Effector memory CD4-positive, alpha-beta T cell (primary cell): ENCODE results near the gene GRXCR1.

Experiments
- DNase-seq, 3 donors: peaks; one replicate each; pipeline ENCODE4 v3.0.0-alpha.2; 2020
- H3K27ac ChIP-seq: 2 replicates; pipeline ENCODE4 v1.7.0; 2013; ENCODE audit warnings: mild to moderate bottlenecking, low read length, moderate library complexity; ENCODE audit not compliant: insufficient read depth, poor library complexity, severe bottlenecking
- H3K27me3 ChIP-seq: replicated peaks from 2 replicates; pipeline ENCODE4 v1.7.0; 2013; ENCODE audit warnings: mild to moderate bottlenecking, low read length; ENCODE audit not compliant: insufficient read depth, control insufficient read depth, poor library complexity, severe bottlenecking
- H3K36me3 ChIP-seq: 2 replicates; pipeline ENCODE4 v1.7.0; 2013; ENCODE audit warnings: mild to moderate bottlenecking, low read length, moderate library complexity; ENCODE audit not compliant: control insufficient read depth, insufficient read depth
- H3K4me1 ChIP-seq: 2 replicates; pipeline ENCODE4 v1.7.0; 2013; ENCODE audit warnings: low read length, mild to moderate bottlenecking; ENCODE audit not compliant: control insufficient read depth, insufficient read depth, poor library complexity, severe bottlenecking
- H3K4me3 ChIP-seq: 2 replicates; pipeline ENCODE4 v1.7.0; 2013; ENCODE audit warnings: low read length, low read depth, mild to moderate bottlenecking; ENCODE audit not compliant: insufficient read depth, poor library complexity, severe bottlenecking
- H3K9me3 ChIP-seq: 2 replicates; pipeline ENCODE4 v1.7.0; 2013; ENCODE audit warnings: mild to moderate bottlenecking, low read length, moderate library complexity; ENCODE audit not compliant: control insufficient read depth

GRXCR1 gene

DNA sequence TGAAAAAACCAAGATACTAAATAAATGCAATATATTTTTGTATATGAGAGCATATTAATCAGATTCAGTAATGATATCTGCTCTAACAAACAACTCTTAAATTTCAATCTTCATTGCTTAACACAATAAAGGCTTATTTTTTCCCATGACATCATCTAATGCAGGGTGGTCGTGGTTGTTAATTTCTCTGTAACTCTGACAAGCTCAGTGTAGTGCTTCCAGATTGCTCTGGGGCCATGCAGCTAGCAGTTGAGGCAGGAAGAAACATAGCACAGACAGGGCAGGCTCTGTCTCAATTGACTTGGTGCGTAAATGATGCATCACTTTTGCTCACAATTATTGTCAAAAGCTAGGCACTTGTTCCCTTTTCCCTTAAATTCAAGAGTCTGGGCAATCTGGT, 869 bp upstream of the GRXCR1 start:
- H3K4me1 ChIP-seq, result no peaks in the 10 kb centered on the region
- H3K27ac ChIP-seq, result no peak overlapping the region
- no peaks in the 10 kb centered on the region for H3K36me3 ChIP-seq
- DNase-seq, result no peak
- H3K27me3 ChIP-seq, result no peaks in the 10 kb centered on the region
- no peaks in the 10 kb centered on the region for H3K9me3 ChIP-seq
- no peak overlapping the region for H3K4me3 ChIP-seq

GRCh38 chr4:42895452-42895851, 2.9 kb downstream of the GRXCR1 start:
- no peak overlapping the region for H3K27ac ChIP-seq
- DNase-seq, result no peak
- H3K36me3 ChIP-seq, result no peaks in the 10 kb centered on the region
- no peaks in the 10 kb centered on the region for H3K9me3 ChIP-seq
- no peak overlapping the region for H3K4me3 ChIP-seq
- H3K27me3 ChIP-seq, result no peaks in the 10 kb centered on the region
- H3K4me1 ChIP-seq, result no peaks in the 10 kb centered on the region

DNA sequence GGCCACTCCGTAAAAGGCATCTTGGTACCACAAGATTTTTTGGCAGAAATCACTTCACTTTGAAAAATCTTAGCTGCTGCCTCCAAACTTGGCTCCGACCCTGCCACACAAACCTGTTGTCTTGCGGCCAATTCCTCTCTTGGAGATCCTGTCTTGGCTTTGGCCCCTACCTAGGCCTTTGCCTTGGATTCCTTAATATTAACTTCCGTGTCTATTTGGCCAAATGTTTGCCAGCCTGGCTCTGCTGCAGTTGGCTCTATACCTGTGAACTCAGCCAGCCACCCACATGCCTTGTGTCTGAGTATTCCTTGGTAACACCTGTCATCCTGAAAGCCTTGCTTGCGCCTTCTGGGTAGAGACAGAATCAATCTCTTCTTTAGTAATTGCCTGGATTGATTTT, 12.5 kb downstream of the GRXCR1 start:
- H3K4me1 ChIP-seq, result no peaks in the 10 kb centered on the region
- no peak for DNase-seq
- H3K4me3 ChIP-seq, result no peak overlapping the region
- H3K27me3 ChIP-seq, result no peaks in the 10 kb centered on the region
- H3K27ac ChIP-seq, result no peak overlapping the region
- no peaks in the 10 kb centered on the region for H3K36me3 ChIP-seq
- no peaks in the 10 kb centered on the region for H3K9me3 ChIP-seq

DNA sequence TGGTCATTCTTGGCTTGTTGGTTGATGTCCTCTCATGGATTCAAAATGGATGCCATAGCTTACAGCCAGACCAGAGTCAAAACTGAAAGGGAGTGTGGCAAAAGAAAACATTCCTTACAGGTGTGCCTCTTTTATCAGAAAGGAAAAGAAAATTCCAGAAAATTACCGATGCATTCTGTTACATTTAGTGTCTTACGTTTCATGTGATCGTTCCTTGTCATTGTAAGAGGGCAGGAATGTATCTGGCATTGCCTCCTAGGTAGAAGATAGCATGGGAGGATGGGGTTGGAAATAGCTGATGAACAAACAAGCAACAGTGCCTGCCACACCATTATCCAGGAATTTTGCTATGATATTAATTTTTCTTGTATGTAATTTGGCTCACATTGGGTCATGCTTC, 13.1 kb downstream of the GRXCR1 start:
- no peak for DNase-seq
- no peaks in the 10 kb centered on the region for H3K36me3 ChIP-seq
- no peaks in the 10 kb centered on the region for H3K4me1 ChIP-seq
- no peak overlapping the region for H3K27ac ChIP-seq
- H3K9me3 ChIP-seq, result no peaks in the 10 kb centered on the region
- no peaks in the 10 kb centered on the region for H3K27me3 ChIP-seq
- H3K4me3 ChIP-seq, result no peak overlapping the region

DNA sequence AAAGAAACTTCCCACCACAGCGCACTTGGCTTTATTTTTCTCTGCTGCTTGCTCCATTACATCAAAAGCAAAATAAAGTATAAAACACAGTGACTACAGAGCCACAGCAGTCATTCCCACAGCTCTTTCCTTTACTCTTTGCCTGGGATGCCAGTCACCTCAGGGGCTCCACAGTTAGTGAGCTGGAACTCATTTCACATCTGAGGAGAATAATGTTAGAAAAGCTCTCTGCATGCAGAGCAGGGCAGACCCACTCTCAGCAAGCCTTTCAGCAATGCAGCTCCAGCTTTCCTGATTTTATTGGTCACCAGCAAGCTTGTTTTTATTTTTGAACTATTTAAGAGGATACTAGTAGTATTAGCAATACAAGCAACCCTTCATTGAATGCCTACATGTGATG, 13.8 kb downstream of the GRXCR1 start:
- Histone ChIP-seq H3K4me1 (no peaks in the 10 kb centered on the region), H3K27me3 (no peaks in the 10 kb centered on the region), H3K4me3 (no peak overlapping the region), H3K36me3 (no peaks in the 10 kb centered on the region), H3K27ac (no peak overlapping the region), H3K9me3 (no peaks in the 10 kb centered on the region)
- no peak for DNase-seq

GRCh38 chr4:42906891-42907759, 14.6 kb downstream of the GRXCR1 start:
- no peak for DNase-seq
- no peak overlapping the region for H3K4me3 ChIP-seq
- H3K9me3 ChIP-seq, result no peaks in the 10 kb centered on the region
- H3K27ac ChIP-seq, result no peak overlapping the region
- no peaks in the 10 kb centered on the region for H3K4me1 ChIP-seq
- no peaks in the 10 kb centered on the region for H3K27me3 ChIP-seq
- H3K36me3 ChIP-seq, result no peaks in the 10 kb centered on the region

GRCh38 chr4:42910459-42910858, 17.9 kb downstream of the GRXCR1 start:
- DNase-seq, result no peak
- H3K9me3 ChIP-seq, result no peaks in the 10 kb centered on the region
- H3K27ac ChIP-seq, result no peak overlapping the region
- no peaks in the 10 kb centered on the region for H3K27me3 ChIP-seq
- H3K36me3 ChIP-seq, result no peaks in the 10 kb centered on the region
- no peak overlapping the region for H3K4me3 ChIP-seq
- H3K4me1 ChIP-seq, result no peaks in the 10 kb centered on the region

GRCh38 chr4:42914937-42915336, 22.4 kb downstream of the GRXCR1 start:
- DNase-seq, result no peak
- Histone ChIP-seq H3K36me3 (no peaks in the 10 kb centered on the region), H3K4me1 (no peaks in the 10 kb centered on the region), H3K4me3 (no peak overlapping the region), H3K9me3 (no peaks in the 10 kb centered on the region), H3K27me3 (no peaks in the 10 kb centered on the region), H3K27ac (no peak overlapping the region)

DNA sequence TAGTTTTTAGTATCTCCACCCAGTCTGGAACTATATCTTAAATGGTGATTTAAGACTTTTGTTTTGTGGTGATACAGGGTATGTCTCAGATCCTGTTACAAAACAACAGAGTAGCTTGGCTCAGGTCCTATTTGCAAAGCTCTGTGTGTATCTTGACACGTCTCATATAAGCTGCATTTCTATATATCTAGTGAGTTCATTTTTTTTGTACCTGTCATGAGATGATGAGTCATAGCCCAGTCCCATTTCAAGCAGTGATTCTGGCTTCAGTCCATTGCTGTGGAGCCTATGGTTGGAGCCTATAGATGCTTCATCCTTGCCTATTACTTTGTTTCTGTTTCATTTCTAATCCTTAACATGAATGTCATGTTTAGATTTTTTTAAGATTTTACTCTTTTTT, 23.0 kb downstream of the GRXCR1 start:
- Histone ChIP-seq H3K4me1 (no peaks in the 10 kb centered on the region), H3K36me3 (no peaks in the 10 kb centered on the region), H3K4me3 (no peak overlapping the region), H3K27ac (no peak overlapping the region), H3K27me3 (no peaks in the 10 kb centered on the region), H3K9me3 (no peaks in the 10 kb centered on the region)
- DNase-seq, result no peak

DNA sequence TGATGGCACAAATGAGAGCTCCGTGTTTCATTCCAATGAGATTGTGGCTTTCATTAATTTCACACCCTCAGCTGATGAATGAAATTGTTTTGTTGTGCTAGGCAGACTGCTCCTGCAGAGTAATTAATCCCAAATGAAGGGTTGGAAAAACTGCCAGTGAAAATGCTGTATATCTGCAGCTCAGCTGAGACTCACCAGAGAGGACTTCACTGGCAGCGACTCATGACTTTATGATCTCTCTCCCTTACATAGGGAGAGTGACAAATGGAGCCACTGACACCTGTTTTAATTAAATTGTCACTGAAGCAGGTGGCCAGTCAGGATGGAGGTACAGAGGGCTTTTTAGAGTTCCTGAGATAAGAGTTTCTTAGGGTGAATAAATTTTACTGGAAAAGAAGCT, 24.8 kb downstream of the GRXCR1 start:
- Histone ChIP-seq H3K36me3 (no peaks in the 10 kb centered on the region), H3K9me3 (no peaks in the 10 kb centered on the region), H3K27me3 (no peaks in the 10 kb centered on the region), H3K4me3 (no peak overlapping the region), H3K4me1 (no peaks in the 10 kb centered on the region), H3K27ac (no peak overlapping the region)
- DNase-seq, result no peak
